ENCODE data around the gene IFNL4. TPM values are rescaled to one million over a fixed set of nuclear protein-coding genes. Genes with fewer than 3 reads are reported as not detected.

Gene IFNL4
- total and polyA plus RNA-seq, 2 of the 13 experiments (the other 11 are each of a cell fraction or from before 2014, with no cell fraction given) = not detected

DNA sequence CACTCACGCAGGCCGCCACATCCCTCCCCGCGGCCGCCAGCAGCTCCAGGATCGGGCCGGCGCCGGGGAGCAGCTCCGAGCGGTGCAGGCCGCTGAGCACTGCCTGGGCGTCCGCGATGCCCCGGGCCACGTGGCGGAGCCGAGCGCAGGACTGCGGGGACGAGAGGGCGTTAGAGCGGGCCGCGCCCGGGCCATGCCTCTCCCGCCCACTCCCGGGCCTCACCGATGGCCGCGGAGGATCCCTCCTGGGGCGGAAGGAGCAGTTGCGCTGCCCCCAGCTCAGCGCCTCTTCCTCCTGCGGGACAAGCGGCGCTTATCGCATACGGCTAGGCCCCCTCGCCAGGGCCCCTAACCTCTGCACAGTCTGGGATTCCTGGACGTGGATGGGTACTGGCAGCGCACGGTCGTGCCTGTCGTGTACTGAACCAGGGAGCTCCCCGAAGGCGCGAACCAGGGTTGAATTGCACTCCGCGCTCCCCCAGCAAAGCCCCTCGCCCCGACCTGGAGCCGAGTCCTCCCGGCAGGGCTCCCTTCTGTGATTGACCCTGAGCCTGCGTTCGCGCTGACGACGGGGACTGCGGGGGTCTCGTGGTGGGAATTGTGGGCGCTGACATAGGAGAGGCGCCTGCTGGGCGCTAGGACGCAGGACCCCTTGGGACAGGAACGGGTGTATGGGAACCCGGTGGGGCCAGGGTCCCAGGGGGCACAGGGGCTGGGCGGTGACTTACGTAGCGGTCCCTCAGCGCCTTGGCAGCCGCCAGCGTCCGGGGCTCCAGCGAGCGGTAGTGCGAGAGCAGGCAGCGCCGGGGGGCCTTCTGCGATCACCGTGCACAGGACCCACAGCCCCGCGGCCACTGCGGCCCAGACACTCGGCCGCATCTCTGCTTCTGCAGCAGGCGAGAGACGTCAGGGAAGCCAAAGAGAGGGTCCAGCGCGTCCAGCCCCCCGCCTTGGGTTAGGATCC is 673 bp downstream of the IFNL4 start:
- Histone ChIP-seq H3K79me2 (ENCODE audit: insufficient read depth, low read length) (no peaks in the 10 kb centered on the region), H3K4me1 (ENCODE audit: insufficient read depth, low read length) (no peaks in the 10 kb centered on the region), H3K9me3 (ENCODE audit: low read length) (no peaks in the 10 kb centered on the region), H2AFZ (ENCODE audit: low read length) (no peak overlapping the region), H3K36me3 (replicated peaks in 1 of 2; ENCODE audit: control insufficient read depth in 1 of 2, insufficient read depth in 2 of 2, low read length in 2 of 2) (no peaks in the 10 kb centered on the region), H3K27me3 (ENCODE audit: control insufficient read depth in 1 of 2, insufficient read depth in 2 of 2, low read length in 2 of 2) (no peaks in the 10 kb centered on the region; a peak in 1 of 5 replicates), H3K9ac (ENCODE audit: insufficient read depth, low read depth, low read length) (no peak overlapping the region), H3K27ac (ENCODE audit: extremely low read length, insufficient read depth, low read length) (no peak overlapping the region), H4K20me1 (ENCODE audit: insufficient read depth, low read length) (no peaks in the 10 kb centered on the region), H3K4me2 (ENCODE audit: low read depth, low read length) (no peak overlapping the region), H3K4me3 (replicated peaks in 1 of 3; ENCODE audit: insufficient read depth in 1 of 3, low read depth in 2 of 3, low read length in 3 of 3) (no peak overlapping the region)
- intact Hi-C loops (cut with micrococcal nuclease; ENCODE audit: unreplicated experiment) = no loop called here
- in situ Hi-C loops (cut with HindIII; ENCODE audit: extremely low pct_ligation_motif_present, low pct_unique_long_range_greater_than_20kb) = no loop called here
- no peak for DNase-seq (ENCODE audit: low spot score)
- BruUV-seq (replicated peaks) = no TSS peak
- CTCF ChIA-PET (ENCODE audit: low intra/inter-chr PET ratio, low total read pairs) = no interaction called here
- 80% methylated on average over 53 of the region's 92 CpGs for WGBS (ENCODE audit: low lambda C conversion rate)
- FAIRE-seq = no peak
- TF ChIP-seq ZFYVE20 (CRISPR knock-in tag; IDR thresholded peaks at IDR 0.05; ENCODE audit: borderline replicate concordance, low read depth) (no peak), ZNF256 (CRISPR knock-in tag; conservative IDR thresholded peaks at IDR 0.05) (no peak), RNF2 (conservative IDR thresholded peaks at IDR 0.05; ENCODE audit: low read depth) (no peak), FOXA3 (CRISPR knock-in tag; IDR thresholded peaks at IDR 0.05) (no peak), ZSCAN9 (CRISPR knock-in tag; IDR thresholded peaks at IDR 0.05; ENCODE audit: borderline replicate concordance) (no peak)
- TF ChIP-seq, protein P1, sequence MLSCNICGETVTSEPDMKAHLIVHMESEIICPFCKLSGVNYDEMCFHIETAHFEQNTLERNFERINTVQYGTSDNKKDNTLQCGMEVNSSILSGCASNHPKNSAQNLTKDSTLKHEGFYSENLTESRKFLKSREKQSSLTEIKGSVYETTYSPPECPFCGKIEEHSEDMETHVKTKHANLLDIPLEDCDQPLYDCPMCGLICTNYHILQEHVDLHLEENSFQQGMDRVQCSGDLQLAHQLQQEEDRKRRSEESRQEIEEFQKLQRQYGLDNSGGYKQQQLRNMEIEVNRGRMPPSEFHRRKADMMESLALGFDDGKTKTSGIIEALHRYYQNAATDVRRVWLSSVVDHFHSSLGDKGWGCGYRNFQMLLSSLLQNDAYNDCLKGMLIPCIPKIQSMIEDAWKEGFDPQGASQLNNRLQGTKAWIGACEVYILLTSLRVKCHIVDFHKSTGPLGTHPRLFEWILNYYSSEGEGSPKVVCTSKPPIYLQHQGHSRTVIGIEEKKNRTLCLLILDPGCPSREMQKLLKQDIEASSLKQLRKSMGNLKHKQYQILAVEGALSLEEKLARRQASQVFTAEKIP (CRISPR knock-in tag; IDR thresholded peaks at IDR 0.05; ENCODE audit: borderline replicate concordance) = no peak
- TF ChIP-seq, protein P2, sequence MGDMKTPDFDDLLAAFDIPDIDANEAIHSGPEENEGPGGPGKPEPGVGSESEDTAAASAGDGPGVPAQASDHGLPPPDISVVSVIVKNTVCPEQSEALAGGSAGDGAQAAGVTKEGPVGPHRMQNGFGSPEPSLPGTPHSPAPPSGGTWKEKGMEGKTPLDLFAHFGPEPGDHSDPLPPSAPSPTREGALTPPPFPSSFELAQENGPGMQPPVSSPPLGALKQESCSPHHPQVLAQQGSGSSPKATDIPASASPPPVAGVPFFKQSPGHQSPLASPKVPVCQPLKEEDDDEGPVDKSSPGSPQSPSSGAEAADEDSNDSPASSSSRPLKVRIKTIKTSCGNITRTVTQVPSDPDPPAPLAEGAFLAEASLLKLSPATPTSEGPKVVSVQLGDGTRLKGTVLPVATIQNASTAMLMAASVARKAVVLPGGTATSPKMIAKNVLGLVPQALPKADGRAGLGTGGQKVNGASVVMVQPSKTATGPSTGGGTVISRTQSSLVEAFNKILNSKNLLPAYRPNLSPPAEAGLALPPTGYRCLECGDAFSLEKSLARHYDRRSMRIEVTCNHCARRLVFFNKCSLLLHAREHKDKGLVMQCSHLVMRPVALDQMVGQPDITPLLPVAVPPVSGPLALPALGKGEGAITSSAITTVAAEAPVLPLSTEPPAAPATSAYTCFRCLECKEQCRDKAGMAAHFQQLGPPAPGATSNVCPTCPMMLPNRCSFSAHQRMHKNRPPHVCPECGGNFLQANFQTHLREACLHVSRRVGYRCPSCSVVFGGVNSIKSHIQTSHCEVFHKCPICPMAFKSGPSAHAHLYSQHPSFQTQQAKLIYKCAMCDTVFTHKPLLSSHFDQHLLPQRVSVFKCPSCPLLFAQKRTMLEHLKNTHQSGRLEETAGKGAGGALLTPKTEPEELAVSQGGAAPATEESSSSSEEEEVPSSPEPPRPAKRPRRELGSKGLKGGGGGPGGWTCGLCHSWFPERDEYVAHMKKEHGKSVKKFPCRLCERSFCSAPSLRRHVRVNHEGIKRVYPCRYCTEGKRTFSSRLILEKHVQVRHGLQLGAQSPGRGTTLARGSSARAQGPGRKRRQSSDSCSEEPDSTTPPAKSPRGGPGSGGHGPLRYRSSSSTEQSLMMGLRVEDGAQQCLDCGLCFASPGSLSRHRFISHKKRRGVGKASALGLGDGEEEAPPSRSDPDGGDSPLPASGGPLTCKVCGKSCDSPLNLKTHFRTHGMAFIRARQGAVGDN (CRISPR knock-in tag; IDR thresholded peaks at IDR 0.05) = no peak
- TF ChIP-seq, protein P3, sequence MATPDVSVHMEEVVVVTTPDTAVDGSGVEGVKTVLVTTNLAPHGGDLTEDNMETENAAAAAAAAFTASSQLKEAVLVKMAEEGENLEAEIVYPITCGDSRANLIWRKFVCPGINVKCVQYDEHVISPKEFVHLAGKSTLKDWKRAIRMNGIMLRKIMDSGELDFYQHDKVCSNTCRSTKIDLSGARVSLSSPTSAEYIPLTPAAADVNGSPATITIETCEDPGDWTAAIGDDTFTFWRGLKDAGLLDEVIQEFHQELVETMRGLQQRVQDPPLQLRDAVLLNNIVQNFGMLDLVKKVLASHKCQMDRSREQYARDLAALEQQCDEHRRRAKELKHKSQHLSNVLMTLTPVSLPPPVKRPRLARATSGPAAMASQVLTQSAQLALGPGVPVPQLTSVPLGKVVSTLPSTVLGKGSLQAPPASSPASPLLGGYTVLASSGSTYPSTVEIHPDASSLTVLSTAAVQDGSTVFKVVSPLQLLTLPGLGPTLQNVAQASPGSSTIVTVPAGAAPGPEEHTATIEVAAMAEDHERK (CRISPR knock-in tag; IDR thresholded peaks at IDR 0.05; ENCODE audit: low read depth) = no peak
- TF ChIP-seq, protein P4, sequence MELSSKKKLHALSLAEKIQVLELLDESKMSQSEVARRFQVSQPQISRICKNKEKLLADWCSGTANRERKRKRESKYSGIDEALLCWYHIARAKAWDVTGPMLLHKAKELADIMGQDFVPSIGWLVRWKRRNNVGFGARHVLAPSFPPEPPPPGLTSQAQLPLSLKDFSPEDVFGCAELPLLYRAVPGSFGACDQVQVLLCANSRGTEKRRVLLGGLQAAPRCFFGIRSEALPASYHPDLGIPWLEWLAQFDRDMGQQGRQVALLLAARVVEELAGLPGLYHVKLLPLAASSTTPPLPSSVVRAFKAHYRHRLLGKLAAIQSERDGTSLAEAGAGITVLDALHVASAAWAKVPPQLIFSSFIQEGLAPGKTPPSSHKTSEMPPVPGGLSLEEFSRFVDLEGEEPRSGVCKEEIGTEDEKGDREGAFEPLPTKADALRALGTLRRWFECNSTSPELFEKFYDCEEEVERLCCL (CRISPR knock-in tag; IDR thresholded peaks at IDR 0.05; ENCODE audit: borderline replicate concordance) = no peak
- ATAC-seq = no peak
- POLR2A ChIA-PET = no interaction called here

All from HepG2 (cell line).